ENCODE results near the gene MED12L.

MED12L gene

DNA sequence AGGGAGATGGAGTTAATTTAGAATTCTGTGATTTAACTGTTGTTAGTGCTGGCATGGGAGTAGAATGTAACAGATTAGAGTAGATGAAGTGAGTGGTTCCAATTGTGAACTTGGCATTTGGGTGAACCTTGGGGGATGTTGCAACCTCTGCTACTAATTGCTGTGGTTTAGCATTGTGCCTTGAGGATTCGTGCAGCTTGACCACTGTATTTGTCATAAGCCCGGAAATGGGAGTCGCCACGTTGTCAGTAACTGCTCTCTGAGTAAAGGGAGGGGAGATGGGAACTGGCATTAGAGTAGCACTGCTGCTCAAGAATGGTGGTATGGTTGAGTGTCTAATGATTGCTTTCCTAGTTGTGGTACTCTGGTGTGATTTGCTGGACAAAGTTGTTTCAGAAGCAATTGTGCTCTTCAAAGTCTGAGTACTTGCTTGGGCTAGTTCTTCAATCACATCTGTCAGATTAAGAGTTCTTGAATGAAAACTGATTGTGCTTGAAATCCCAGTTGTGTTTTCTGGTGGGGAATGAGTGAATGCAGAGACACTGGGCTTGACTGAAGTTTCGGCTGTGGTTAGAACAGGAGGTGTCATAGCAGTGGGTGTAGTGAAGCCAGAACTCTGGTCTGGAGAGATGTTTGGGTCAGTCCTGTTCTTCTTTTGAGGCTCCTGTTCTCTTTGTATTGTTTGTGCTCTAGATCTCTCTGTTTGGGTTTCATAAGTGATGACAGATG, 360.0 kb downstream of the MED12L start:
- H3K79me2 ChIP-seq (ENCODE audit: insufficient read depth, low read length): no peaks in the 10 kb centered on the region
- H3K36me3 ChIP-seq (ENCODE audit: insufficient read depth, low read length): no peaks in the 10 kb centered on the region
- no peak overlapping the region for H3K4me3 ChIP-seq (ENCODE audit: low read depth, low read length, poor library complexity, severe bottlenecking)
- H3K4me2 ChIP-seq (ENCODE audit: low read length): no peak overlapping the region
- no peak overlapping the region for H3K27ac ChIP-seq (ENCODE audit: low read depth, low read length, poor library complexity, severe bottlenecking)
- no peaks in the 10 kb centered on the region for H3F3A ChIP-seq (ENCODE audit: insufficient read depth, low read length)
- H3K27me3 ChIP-seq (ENCODE audit: insufficient read depth, low read length): no peaks in the 10 kb centered on the region; the same call in 1 of the 2 replicates
- H4K20me1 ChIP-seq (ENCODE audit: insufficient read depth, low read length): no peaks in the 10 kb centered on the region
- H2AFZ ChIP-seq (ENCODE audit: low read length): no peak overlapping the region
- no peak overlapping the region for H3K9ac ChIP-seq (ENCODE audit: low read length)
- H3K9me3 ChIP-seq (ENCODE audit: low read length): no peaks in the 10 kb centered on the region
- H3K9me2 ChIP-seq (ENCODE audit: low read depth, low read length): no peaks in the 10 kb centered on the region
- H3K4me1 ChIP-seq (ENCODE audit: insufficient read depth, low read length, severe bottlenecking): no peaks in the 10 kb centered on the region
- TF ChIP-seq, protein P1, sequence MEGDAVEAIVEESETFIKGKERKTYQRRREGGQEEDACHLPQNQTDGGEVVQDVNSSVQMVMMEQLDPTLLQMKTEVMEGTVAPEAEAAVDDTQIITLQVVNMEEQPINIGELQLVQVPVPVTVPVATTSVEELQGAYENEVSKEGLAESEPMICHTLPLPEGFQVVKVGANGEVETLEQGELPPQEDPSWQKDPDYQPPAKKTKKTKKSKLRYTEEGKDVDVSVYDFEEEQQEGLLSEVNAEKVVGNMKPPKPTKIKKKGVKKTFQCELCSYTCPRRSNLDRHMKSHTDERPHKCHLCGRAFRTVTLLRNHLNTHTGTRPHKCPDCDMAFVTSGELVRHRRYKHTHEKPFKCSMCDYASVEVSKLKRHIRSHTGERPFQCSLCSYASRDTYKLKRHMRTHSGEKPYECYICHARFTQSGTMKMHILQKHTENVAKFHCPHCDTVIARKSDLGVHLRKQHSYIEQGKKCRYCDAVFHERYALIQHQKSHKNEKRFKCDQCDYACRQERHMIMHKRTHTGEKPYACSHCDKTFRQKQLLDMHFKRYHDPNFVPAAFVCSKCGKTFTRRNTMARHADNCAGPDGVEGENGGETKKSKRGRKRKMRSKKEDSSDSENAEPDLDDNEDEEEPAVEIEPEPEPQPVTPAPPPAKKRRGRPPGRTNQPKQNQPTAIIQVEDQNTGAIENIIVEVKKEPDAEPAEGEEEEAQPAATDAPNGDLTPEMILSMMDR (IDR thresholded peaks at IDR 0.05; ENCODE audit: low read length): no peak
- no peak for TF ChIP-seq EZH2 (IDR thresholded peaks at IDR 0.05; ENCODE audit: borderline replicate concordance, low read length)

DNA sequence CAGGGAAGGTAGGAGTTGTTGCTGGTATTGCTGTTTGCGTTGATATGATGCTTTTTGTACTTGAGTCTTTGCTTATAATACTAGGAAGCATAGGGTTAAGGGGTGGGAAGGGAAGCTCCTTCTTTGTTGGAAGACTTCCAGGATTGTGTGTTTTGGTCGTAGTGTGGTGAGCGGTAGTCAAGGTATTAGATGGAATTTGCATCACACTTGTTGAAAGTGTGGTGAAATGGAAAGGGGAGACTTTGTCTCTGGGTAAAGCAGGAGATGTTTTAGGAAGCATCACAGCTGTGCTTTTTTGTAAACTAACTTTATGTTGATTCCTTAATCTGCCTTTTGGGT, 360.5 kb downstream of the MED12L start:
- Histone ChIP-seq H3K9me3 (ENCODE audit: low read length) (no peaks in the 10 kb centered on the region), H2AFZ (ENCODE audit: low read length) (no peak overlapping the region), H3K27me3 (ENCODE audit: insufficient read depth, low read length) (no peaks in the 10 kb centered on the region; the same call in 1 of the 2 replicates), H3K79me2 (ENCODE audit: insufficient read depth, low read length) (no peaks in the 10 kb centered on the region), H3K4me1 (ENCODE audit: insufficient read depth, low read length, severe bottlenecking) (no peaks in the 10 kb centered on the region), H3K9me2 (ENCODE audit: low read depth, low read length) (no peaks in the 10 kb centered on the region), H3K4me3 (ENCODE audit: low read depth, low read length, poor library complexity, severe bottlenecking) (no peak overlapping the region), H3K36me3 (ENCODE audit: insufficient read depth, low read length) (no peaks in the 10 kb centered on the region), H3F3A (ENCODE audit: insufficient read depth, low read length) (no peaks in the 10 kb centered on the region), H3K9ac (ENCODE audit: low read length) (no peak overlapping the region), H3K27ac (ENCODE audit: low read depth, low read length, poor library complexity, severe bottlenecking) (no peak overlapping the region), H4K20me1 (ENCODE audit: insufficient read depth, low read length) (no peaks in the 10 kb centered on the region), H3K4me2 (ENCODE audit: low read length) (no peak overlapping the region)
- no peak for TF ChIP-seq EZH2 (IDR thresholded peaks at IDR 0.05; ENCODE audit: borderline replicate concordance, low read length)
- TF ChIP-seq, protein P1 (IDR thresholded peaks at IDR 0.05; ENCODE audit: low read length): no peak

DNA sequence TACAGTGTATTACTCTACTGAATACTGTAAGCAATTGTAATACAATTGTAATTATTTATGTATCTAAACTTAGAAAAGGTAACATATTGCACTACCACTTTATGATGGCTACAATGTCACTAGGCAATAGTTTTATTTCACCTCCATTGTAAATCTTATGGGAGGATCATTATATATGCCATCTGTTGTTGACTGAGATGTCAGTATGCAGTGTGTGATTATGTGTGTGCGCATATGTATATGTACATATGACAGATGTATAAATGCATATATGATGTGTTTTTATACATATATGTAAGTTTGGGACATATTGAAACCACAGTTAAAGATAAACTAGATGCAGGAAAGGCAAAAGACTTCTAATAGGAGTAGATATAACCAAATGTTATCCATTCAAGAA, 366.9 kb downstream of the MED12L start:
- Histone ChIP-seq H3F3A (ENCODE audit: insufficient read depth, low read length) (no peaks in the 10 kb centered on the region), H4K20me1 (ENCODE audit: insufficient read depth, low read length) (no peaks in the 10 kb centered on the region)

More for the DNA sequence above, 366.9 kb downstream of the MED12L start:
- H3K9ac ChIP-seq (ENCODE audit: low read length): no peak overlapping the region
- H3K9me3 ChIP-seq (ENCODE audit: low read length): no peaks in the 10 kb centered on the region
- H3K79me2 ChIP-seq (ENCODE audit: insufficient read depth, low read length): no peaks in the 10 kb centered on the region
- no peak overlapping the region for H3K4me2 ChIP-seq (ENCODE audit: low read length)
- H3K9me2 ChIP-seq (ENCODE audit: low read depth, low read length): no peaks in the 10 kb centered on the region
- no peak overlapping the region for H3K27ac ChIP-seq (ENCODE audit: low read depth, low read length, poor library complexity, severe bottlenecking)
- H3K36me3 ChIP-seq (ENCODE audit: insufficient read depth, low read length): no peaks in the 10 kb centered on the region
- H3K4me1 ChIP-seq (ENCODE audit: insufficient read depth, low read length, severe bottlenecking): no peaks in the 10 kb centered on the region
- TF ChIP-seq EZH2 (IDR thresholded peaks at IDR 0.05; ENCODE audit: borderline replicate concordance, low read length): no peak
- TF ChIP-seq, protein P1 (IDR thresholded peaks at IDR 0.05; ENCODE audit: low read length): no peak
- no peak overlapping the region for H2AFZ ChIP-seq (ENCODE audit: low read length)
- H3K4me3 ChIP-seq (ENCODE audit: low read depth, low read length, poor library complexity, severe bottlenecking): no peak overlapping the region
- H3K27me3 ChIP-seq (ENCODE audit: insufficient read depth, low read length): no peaks in the 10 kb centered on the region
